H9 (cell line): ENCODE data around the gene TMEM95. TPM values are rescaled to one million over a fixed set of nuclear protein-coding genes. Genes with fewer than 3 reads are reported as not detected.
A peak's percentile ranks its signal among the peaks of the same experiment; 100 is the strongest.

Experiments
- DNase-seq: peaks from one replicate; pipeline ENCODE4 v3.0.0-alpha.2; 2017
- H2AFZ ChIP-seq: one replicate; pipeline ENCODE4 v1.6.1; 2013; ENCODE audit warnings: mild to moderate bottlenecking, low read length, control low read depth, moderate library complexity
- H2AK5ac ChIP-seq: 2 replicates; pipeline ENCODE4 v1.6.1; 2013; ENCODE audit warnings: low read length, control low read depth, mixed read lengths; ENCODE audit not compliant: insufficient read length
- H2BK120ac ChIP-seq: one replicate; pipeline ENCODE4 v1.6.1; 2013; ENCODE audit warnings: low read depth, mild to moderate bottlenecking, low read length, control low read depth, inconsistent platforms; ENCODE audit not compliant: poor library complexity, severe bottlenecking
- H2BK12ac ChIP-seq: 2 replicates; pipeline ENCODE4 v1.6.1; 2013; ENCODE audit warnings: low read length, control low read depth, mixed read lengths, low read depth; ENCODE audit not compliant: insufficient read length
- H2BK15ac ChIP-seq: 2 replicates; pipeline ENCODE4 v1.6.1; 2013; ENCODE audit warnings: low read depth, low read length, control low read depth
- H2BK20ac ChIP-seq: one replicate; pipeline ENCODE4 v1.6.1; 2013; ENCODE audit warnings: low read depth, mild to moderate bottlenecking, low read length, control low read depth, inconsistent platforms; ENCODE audit not compliant: poor library complexity, severe bottlenecking
- H2BK5ac ChIP-seq: 2 replicates; pipeline ENCODE4 v1.6.1; 2013; ENCODE audit warnings: low read length, control low read depth, mixed read lengths; ENCODE audit not compliant: insufficient read length
- H3K14ac ChIP-seq: 2 replicates; pipeline ENCODE4 v1.6.1; 2013; ENCODE audit warnings: low read length, control low read depth; ENCODE audit not compliant: insufficient read depth
- H3K18ac ChIP-seq: 2 replicates; pipeline ENCODE4 v1.6.1; 2013; ENCODE audit warnings: low read depth, mild to moderate bottlenecking, mixed read lengths, low read length, control low read depth; ENCODE audit not compliant: insufficient read length
- H3K23ac ChIP-seq: 2 replicates; pipeline ENCODE4 v1.6.1; 2013; ENCODE audit warnings: low read length, control low read depth, mixed read lengths, low read depth; ENCODE audit not compliant: insufficient read length
- H3K23me2 ChIP-seq: 2 replicates; pipeline ENCODE4 v1.6.1; 2013; ENCODE audit warnings: low read depth, mild to moderate bottlenecking, mixed read lengths, low read length, control low read depth; ENCODE audit not compliant: insufficient read length, poor library complexity, severe bottlenecking
- H3K27ac ChIP-seq: 2 replicates; pipeline ENCODE4 v1.5.1; 2013; ENCODE audit warnings: low read length, control low read depth, mixed read lengths, low read depth; ENCODE audit not compliant: insufficient read length
- H3K27me3 ChIP-seq: 2 replicates; pipeline ENCODE4 v1.6.1; 2013; ENCODE audit warnings: low read length, control low read depth, inconsistent platforms; ENCODE audit not compliant: insufficient read depth
- H3K4ac ChIP-seq: 2 replicates; pipeline ENCODE4 v1.6.1; 2013; ENCODE audit warnings: low read depth, mild to moderate bottlenecking, control low read depth, inconsistent platforms, low read length, moderate library complexity
- H3K4me1 ChIP-seq: 2 replicates; pipeline ENCODE4 v1.6.1; 2013; ENCODE audit warnings: low read length, control low read depth, inconsistent platforms; ENCODE audit not compliant: insufficient read depth
- H3K4me2 ChIP-seq: 2 replicates; pipeline ENCODE4 v1.6.1; 2013; ENCODE audit warnings: low read length, control low read depth, mixed read lengths; ENCODE audit not compliant: insufficient read length, insufficient read depth
- H3K56ac ChIP-seq: 2 replicates; pipeline ENCODE4 v1.6.1; 2013; ENCODE audit warnings: low read depth, mild to moderate bottlenecking, mixed read lengths, low read length, control low read depth; ENCODE audit not compliant: insufficient read length
- H3K79me1 ChIP-seq: 2 replicates; pipeline ENCODE4 v1.6.1; 2013; ENCODE audit warnings: low read depth, mild to moderate bottlenecking, moderate library complexity, low read length, control low read depth, inconsistent platforms; ENCODE audit not compliant: insufficient read depth, poor library complexity, severe bottlenecking
- H3K79me2 ChIP-seq: 2 replicates; pipeline ENCODE4 v1.6.1; 2013; ENCODE audit warnings: low read length, control low read depth, inconsistent platforms; ENCODE audit not compliant: insufficient read depth
- H3K9ac ChIP-seq: 2 replicates; pipeline ENCODE4 v1.6.1; 2013; ENCODE audit warnings: low read length, control low read depth, mixed read lengths; ENCODE audit not compliant: insufficient read length; ENCODE audit errors: extremely low read depth
- H3K9me3 ChIP-seq: one replicate; pipeline ENCODE4 v1.6.1; 2013; ENCODE audit warnings: low read depth, low read length, inconsistent platforms; ENCODE audit not compliant: control insufficient read depth
- H3T11ph ChIP-seq: one replicate; pipeline ENCODE4 v1.6.1; 2013; ENCODE audit warnings: mild to moderate bottlenecking, low read length, control low read depth, inconsistent platforms
- H4K20me1 ChIP-seq: one replicate; pipeline ENCODE4 v1.6.1; 2013; ENCODE audit not compliant: control insufficient read depth, insufficient read length, insufficient read depth
- H4K5ac ChIP-seq: 2 replicates; pipeline ENCODE4 v1.6.1; 2013; ENCODE audit warnings: low read depth, mild to moderate bottlenecking, mixed read lengths, low read length, control low read depth; ENCODE audit not compliant: insufficient read length
- H4K8ac ChIP-seq: replicated peaks from 2 replicates; pipeline ENCODE4 v1.6.1; 2013; ENCODE audit warnings: low read length, control low read depth, mixed read lengths, low read depth; ENCODE audit not compliant: insufficient read length
- H4K91ac ChIP-seq: 2 replicates; pipeline ENCODE4 v1.6.1; 2013; ENCODE audit warnings: low read depth, mild to moderate bottlenecking, moderate library complexity, mixed read lengths, low read length, control low read depth; ENCODE audit not compliant: insufficient read length
- H3K27ac Mint-ChIP-seq, 3 experiments: 2 replicates in 2 of 3; 3 replicates in 1 of 3; pipeline ENCODE4 v1.8.0; 2020 to 2021; ENCODE audit warnings: mixed read lengths in 3 of 3, mild to moderate bottlenecking in 1 of 3, moderate library complexity in 1 of 3
- H3K27me3 Mint-ChIP-seq: 2 replicates; pipeline ENCODE4 v1.8.0; 2021; ENCODE audit warnings: low read depth, mild to moderate bottlenecking, moderate library complexity, mixed read lengths
- H3K36me3 Mint-ChIP-seq, 3 experiments: 2 replicates in 2 of 3; 3 replicates in 1 of 3; pipeline ENCODE4 v1.8.0; 2020 to 2021; ENCODE audit warnings: low read depth in 3 of 3, mixed read lengths in 3 of 3; ENCODE audit not compliant: insufficient read depth in 1 of 3
- H3K4me1 Mint-ChIP-seq, 2 experiments: 2 replicates each; pipeline ENCODE4 v1.8.0; 2020; ENCODE audit warnings: mixed read lengths in 2 of 2
- H3K4me3 Mint-ChIP-seq, 2 experiments: 2 replicates in 1 of 2; 3 replicates in 1 of 2; pipeline ENCODE4 v1.8.0; 2020 to 2021; ENCODE audit warnings: mild to moderate bottlenecking in 2 of 2, mixed read lengths in 2 of 2, moderate library complexity in 1 of 2
- H3K9me3 Mint-ChIP-seq, 2 experiments: 2 replicates in 1 of 2; 3 replicates in 1 of 2; pipeline ENCODE4 v1.8.0; 2020; ENCODE audit warnings: mild to moderate bottlenecking in 2 of 2, mixed read lengths in 2 of 2, moderate library complexity in 1 of 2
- CTCF ChIP-seq: fragments of 200-600 bp; sonication (generic); conservative IDR thresholded peaks from 3 replicates; pipeline ENCODE4 v1.8.0; 2021; ENCODE audit warnings: antibody characterized with exemption, mild to moderate bottlenecking
- WGBS: extraction: QIAGEN DNeasy Blood & Tissue Kit; methylation state at CpG from one replicate; pipeline ENCODE4 v1.1.7; 2013; ENCODE audit warnings: missing lambda C conversion rate, low lambda C conversion rate, mixed read lengths; ENCODE audit not compliant: insufficient read length; ENCODE audit errors: extremely low coverage; 5-methylcytosine and 5-hydroxymethylcytosine counted together
- total RNA-seq: library from RNA; stranded (reverse); gene quantifications from 2 replicates; pipeline ENCODE4 v1.2.1, GENCODE V29; 2021

TMEM95 gene
- total RNA-seq, 1 experiment from 2014 or later = not detected

GRCh38 chr17:7356756-7357155, 1.8 kb downstream of the TMEM95 start:
- Mint-ChIP-seq H3K36me3 (no peaks in the 10 kb centered on the region), H3K27ac (no peak overlapping the region), H3K9me3 (no peaks in the 10 kb centered on the region), H3K27me3 (peaks cover 12% of the 10 kb centered on the region), H3K4me1 (peaks cover 18 to 23% of the 10 kb centered on the region in 2 experiments), H3K4me3 (peak overlapping the region in 1 of 2 experiments; percentile 56; a peak in 1 of 5 replicates)
- TF ChIP-seq CTCF = no peak
- Histone ChIP-seq H3K9me3 (no peaks in the 10 kb centered on the region), H3K79me2 (no peaks in the 10 kb centered on the region; the same call in 1 of the 2 replicates), H3K27me3 (no peaks in the 10 kb centered on the region), H3K4me2 (no peak overlapping the region), H2BK12ac (no peak overlapping the region), H3K27ac (no peak overlapping the region), H3K14ac (no peak overlapping the region), H3K9ac (no peak overlapping the region), H2BK120ac (no peak overlapping the region), H4K91ac (no peak overlapping the region), H4K20me1 (no peaks in the 10 kb centered on the region), H3K79me1 (no peaks in the 10 kb centered on the region), H3K56ac (no peak overlapping the region), H3K23ac (no peak overlapping the region), H3K4me1 (no peaks in the 10 kb centered on the region), H3K23me2 (no peaks in the 10 kb centered on the region), H2BK20ac (no peak overlapping the region), H2BK5ac (no peak overlapping the region), H3K18ac (no peak overlapping the region), H3K4ac (no peak overlapping the region), H2BK15ac (no peak overlapping the region), H2AK5ac (no peak overlapping the region), H2AFZ (no peak overlapping the region), H4K8ac (no peak overlapping the region), H3T11ph (no peak overlapping the region), H4K5ac (no peak overlapping the region)
- WGBS = no CpG with 5 or more reads among the region's 8 CpGs
- no peak for DNase-seq
